Lower leg skin (tissue), 4 donors: ENCODE measurements around the gene PDLIM7. TPM values are rescaled to one million over a fixed set of nuclear protein-coding genes. Genes with fewer than 3 reads are reported as not detected.

ENCODE experiments used
- DNase-seq, 2 donors: peaks; one replicate each; pipeline ENCODE4 v3.0.0-alpha.2; 2019; ENCODE audit warnings: low spot score in 2 of 2
- H3K4me3 ChIP-seq: fragments of 200-600 bp; sonication (generic); 2 replicates; pipeline ENCODE4 v1.5.1; 2017; ENCODE audit warnings: mild to moderate bottlenecking, low read depth; ENCODE audit not compliant: poor library complexity, severe bottlenecking
- CTCF ChIP-seq, 3 donors: fragments of 450-650 bp; IDR thresholded peaks; one replicate each; pipeline ENCODE4 v1.5.1; 2016; ENCODE audit warnings: antibody characterized with exemption in 3 of 3, mild to moderate bottlenecking in 3 of 3, moderate library complexity in 2 of 3
- POLR2A ChIP-seq, 2 donors: fragments of 450-650 bp; IDR thresholded peaks; one replicate each; pipeline ENCODE4 v1.6.1; 2016 to 2017; ENCODE audit warnings: antibody characterized with exemption in 2 of 2, mild to moderate bottlenecking in 1 of 2, moderate library complexity in 1 of 2
- WGBS, 2 donors: methylation state at CpG; one replicate each; pipeline ENCODE4 v1.1.5; 2018; 5-methylcytosine and 5-hydroxymethylcytosine counted together
- intact Hi-C: fragments of 100-400 bp; cut with DNase I; formaldehyde crosslinking; loops from one replicate; pipeline ENCODE4 v1.15.0; 2023; ENCODE audit warnings: low total_unique reads
- total RNA-seq, 4 donors: library from RNA; depleted of rRNA; stranded (reverse); fragments of >200 nt; gene quantifications; one replicate each; pipeline ENCODE4 v1.1.0, GENCODE V29; 2016

The PDLIM7 gene
- total RNA-seq, 4 donors from 2014 or later = 11.8 to 31.7 (median 23.5) TPM

GRCh38 chr5:177496070-177496726, 1.2 kb downstream of the PDLIM7 start:
- H3K4me3 ChIP-seq = no peak overlapping the region
- intact Hi-C loops = no loop called here
- no peak for DNase-seq
- no peak for TF ChIP-seq POLR2A (IDR thresholded peaks at IDR 0.05)
- TF ChIP-seq CTCF (IDR thresholded peaks at IDR 0.05) = no peak
- 21 to 27% methylated on average over 8 to 10 of the region's 12 CpGs for WGBS, 2 donors

- TF ChIP-seq POLR2A (IDR thresholded peaks at IDR 0.05) (no peak), CTCF (IDR thresholded peaks at IDR 0.05) (no peak)
- no peak for DNase-seq
- WGBS, 2 donors = 53 to 68% methylated on average over 14 of the region's 14 CpGs
- H3K4me3 ChIP-seq = no peak overlapping the region
- intact Hi-C loops = no loop called here
Observed at GRCh38 chr5:177495243-177496060, 2.0 kb downstream of the PDLIM7 start.

GRCh38 chr5:177494346-177495195, 2.8 kb downstream of the PDLIM7 start:
- DNase-seq = no peak
- intact Hi-C loops = no loop called here
- TF ChIP-seq CTCF (IDR thresholded peaks at IDR 0.05) (no peak), POLR2A (IDR thresholded peaks at IDR 0.05) (no peak)
- WGBS, 2 donors = 58 to 64% methylated on average over 9 of the region's 11 CpGs
- H3K4me3 ChIP-seq = no peak overlapping the region

- no peak for DNase-seq
- TF ChIP-seq POLR2A (IDR thresholded peaks at IDR 0.05) (no peak), CTCF (IDR thresholded peaks at IDR 0.05) (no peak)
- intact Hi-C loops = no loop called here
- WGBS, 2 donors = 92 to 96% methylated on average over 5 of the region's 5 CpGs
- no peak overlapping the region for H3K4me3 ChIP-seq
Observed at GRCh38 chr5:177493795-177494345, 3.5 kb downstream of the PDLIM7 start.

- no peak for TF ChIP-seq POLR2A (IDR thresholded peaks at IDR 0.05)
- no peak for TF ChIP-seq CTCF (IDR thresholded peaks at IDR 0.05)
- DNase-seq = no peak
Observed at GRCh38 chr5:177492841-177493240, 4.6 kb downstream of the PDLIM7 start.

More at GRCh38 chr5:177492841-177493240, 4.6 kb downstream of the PDLIM7 start:
- intact Hi-C loops = no loop called here
- 95 to 96% methylated on average over 7 of the region's 7 CpGs for WGBS, 2 donors
- H3K4me3 ChIP-seq = no peak overlapping the region
